Esophagus squamous epithelium (tissue), 5 donors: ENCODE measurements around the gene PHLPP1. TPM values are rescaled to one million over a fixed set of nuclear protein-coding genes. Genes with fewer than 3 reads are reported as not detected.

Experiments used
- DNase-seq: peaks from one replicate; lab custom pipeline; 2025; lab: John Stamatoyannopoulos, UW
- H3K27ac ChIP-seq, 4 donors: fragments of 200-600 bp; sonication (generic); one replicate each; pipeline ENCODE4 v1.5.1; 2016 to 2019; ENCODE audit warnings: mild to moderate bottlenecking in 1 of 4
- H3K27me3 ChIP-seq, 4 donors: fragments of 200-600 bp; sonication (generic); 1 replicate in 3 of 4; 2 replicates in 1 of 4; pipeline versions ENCODE4 v1.5.1 to v1.6.0; 2017 to 2021; ENCODE audit warnings: antibody characterized with exemption in 1 of 4
- H3K36me3 ChIP-seq, 3 donors: fragments of 200-600 bp; sonication (generic); one replicate each; pipeline ENCODE4 v1.5.1; 2016 to 2019
- H3K4me1 ChIP-seq, 3 donors: fragments of 200-600 bp; sonication (generic); one replicate each; pipeline ENCODE4 v1.5.1; 2017 to 2019
- H3K4me3 ChIP-seq, 4 donors: fragments of 200-600 bp; sonication (generic); 1 replicate in 3 of 4; 2 replicates in 1 of 4; pipeline ENCODE4 v1.5.1; 2016 to 2019; ENCODE audit warnings: mild to moderate bottlenecking in 2 of 4, moderate library complexity in 1 of 4
- H3K9me3 ChIP-seq, 3 donors: fragments of 200-600 bp; sonication (generic); one replicate each; pipeline ENCODE4 v1.5.1; 2016 to 2019
- POLR2A ChIP-seq, 4 donors: fragments of 450-650 bp; IDR thresholded peaks; one replicate each; pipeline ENCODE4 v1.6.1; 2017; ENCODE audit warnings: antibody characterized with exemption in 4 of 4, mild to moderate bottlenecking in 4 of 4, moderate library complexity in 3 of 4
- WGBS, 2 donors: methylation state at CpG; one replicate each; pipeline ENCODE4 v1.1.5; 2018; 5-methylcytosine and 5-hydroxymethylcytosine counted together
- intact Hi-C: fragments of 100-400 bp; cut with DNase I; formaldehyde crosslinking; loops from one replicate; pipeline ENCODE4 v1.15.0; 2022
- total RNA-seq, 4 donors: library from RNA; depleted of rRNA; stranded (reverse); fragments of >200 nt; gene quantifications; one replicate each; pipeline ENCODE4 v1.1.0, GENCODE V29; 2016
- TF ChIP-seq, protein P1 (sequence below), 6 experiments: fragments of 450-650 bp in 4 of 6; fragments of 200-600 bp in 2 of 6; sonication (generic) in 2 of 6; IDR thresholded peaks; one replicate each; pipeline ENCODE4 v1.5.1; 2016 to 2019; ENCODE audit warnings: antibody characterized with exemption in 6 of 6, mild to moderate bottlenecking in 4 of 6, moderate library complexity in 4 of 6
- donor health status: DM: yes; HTN: yes; CAD: no.

PHLPP1 gene
- total RNA-seq, 4 donors from 2014 or later, result 10.1 to 16.6 (median 14.9) TPM

DNA sequence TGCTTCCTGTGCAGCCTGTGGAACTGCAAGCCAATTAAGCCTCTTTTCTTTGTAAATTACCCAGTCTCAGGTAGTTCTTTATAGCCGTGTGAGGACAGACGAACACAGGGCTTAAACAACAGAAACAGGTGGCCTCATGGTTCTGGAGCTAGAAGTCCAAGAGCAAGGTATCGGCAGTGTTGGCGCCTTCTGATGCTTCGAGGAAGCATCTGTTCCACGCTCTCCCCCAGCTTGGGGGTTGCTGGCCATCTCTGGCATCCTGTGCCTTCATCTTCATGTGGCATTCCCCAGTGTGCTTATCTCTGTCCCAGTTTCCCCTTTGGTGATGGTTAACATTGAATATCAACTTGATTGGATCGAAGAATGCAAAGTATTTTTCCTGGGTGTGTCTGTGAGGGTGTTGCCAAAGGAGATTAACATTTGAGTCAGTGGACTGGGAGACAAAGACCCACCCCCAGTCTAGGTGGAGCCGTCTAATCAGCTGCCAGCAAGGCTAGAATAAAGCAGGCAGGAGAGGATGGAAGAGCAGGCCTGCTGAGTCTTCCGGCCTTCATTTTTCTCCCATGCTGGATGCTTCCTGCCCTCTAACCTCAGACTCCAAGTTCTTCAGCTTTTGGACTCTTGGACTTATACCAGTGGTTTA is 287.6 kb downstream of the PHLPP1 start:
- H3K27ac ChIP-seq, result no peak overlapping the region
- 82 to 83% methylated on average over 7 to 9 of the region's 9 CpGs for WGBS, 2 donors
- H3K4me1 ChIP-seq, result peaks cover 0 to 14% (median 0%) of the 10 kb centered on the region in 3 donors
- intact Hi-C loops, result no loop called here
- H3K4me3 ChIP-seq, result no peak overlapping the region
- no peak for DNase-seq
- no peaks in the 10 kb centered on the region for H3K27me3 ChIP-seq
- no peaks in the 10 kb centered on the region for H3K36me3 ChIP-seq
- TF ChIP-seq, protein P1, sequence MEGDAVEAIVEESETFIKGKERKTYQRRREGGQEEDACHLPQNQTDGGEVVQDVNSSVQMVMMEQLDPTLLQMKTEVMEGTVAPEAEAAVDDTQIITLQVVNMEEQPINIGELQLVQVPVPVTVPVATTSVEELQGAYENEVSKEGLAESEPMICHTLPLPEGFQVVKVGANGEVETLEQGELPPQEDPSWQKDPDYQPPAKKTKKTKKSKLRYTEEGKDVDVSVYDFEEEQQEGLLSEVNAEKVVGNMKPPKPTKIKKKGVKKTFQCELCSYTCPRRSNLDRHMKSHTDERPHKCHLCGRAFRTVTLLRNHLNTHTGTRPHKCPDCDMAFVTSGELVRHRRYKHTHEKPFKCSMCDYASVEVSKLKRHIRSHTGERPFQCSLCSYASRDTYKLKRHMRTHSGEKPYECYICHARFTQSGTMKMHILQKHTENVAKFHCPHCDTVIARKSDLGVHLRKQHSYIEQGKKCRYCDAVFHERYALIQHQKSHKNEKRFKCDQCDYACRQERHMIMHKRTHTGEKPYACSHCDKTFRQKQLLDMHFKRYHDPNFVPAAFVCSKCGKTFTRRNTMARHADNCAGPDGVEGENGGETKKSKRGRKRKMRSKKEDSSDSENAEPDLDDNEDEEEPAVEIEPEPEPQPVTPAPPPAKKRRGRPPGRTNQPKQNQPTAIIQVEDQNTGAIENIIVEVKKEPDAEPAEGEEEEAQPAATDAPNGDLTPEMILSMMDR (IDR thresholded peaks at IDR 0.05), result no peak
- no peak for TF ChIP-seq POLR2A (IDR thresholded peaks at IDR 0.05)
- no peaks in the 10 kb centered on the region for H3K9me3 ChIP-seq

DNA sequence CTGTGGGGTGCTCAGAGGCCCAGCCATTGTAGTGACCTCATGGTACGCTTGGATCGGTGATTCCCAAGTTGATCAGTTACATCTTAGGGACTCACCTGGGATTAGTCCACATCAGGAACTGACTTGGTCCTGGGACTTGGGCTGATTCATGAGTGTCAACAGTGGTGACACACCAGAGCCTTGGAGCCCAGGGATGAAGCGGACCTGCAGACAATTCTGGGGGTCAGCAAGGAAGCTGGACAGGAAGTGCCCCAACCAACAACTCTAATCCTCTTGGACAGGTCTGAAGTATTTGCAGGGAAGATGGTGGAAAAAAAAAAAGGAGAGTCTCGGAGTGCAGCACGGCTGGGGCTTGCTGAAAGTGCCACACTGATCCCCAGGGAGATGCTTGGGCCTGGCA is 288.6 kb downstream of the PHLPP1 start:
- TF ChIP-seq, protein P1 (IDR thresholded peaks at IDR 0.05), result no peak
- TF ChIP-seq POLR2A (IDR thresholded peaks at IDR 0.05), result no peak
- Histone ChIP-seq H3K4me1 (peaks cover 0 to 12% (median 0%) of the 10 kb centered on the region in 3 donors), H3K27ac (no peak overlapping the region), H3K4me3 (no peak overlapping the region), H3K36me3 (no peaks in the 10 kb centered on the region), H3K27me3 (no peaks in the 10 kb centered on the region), H3K9me3 (no peaks in the 10 kb centered on the region)
- intact Hi-C loops, result no loop called here
- no peak for DNase-seq
- 86 to 89% methylated on average over 3 to 5 of the region's 5 CpGs for WGBS, 2 donors

DNA sequence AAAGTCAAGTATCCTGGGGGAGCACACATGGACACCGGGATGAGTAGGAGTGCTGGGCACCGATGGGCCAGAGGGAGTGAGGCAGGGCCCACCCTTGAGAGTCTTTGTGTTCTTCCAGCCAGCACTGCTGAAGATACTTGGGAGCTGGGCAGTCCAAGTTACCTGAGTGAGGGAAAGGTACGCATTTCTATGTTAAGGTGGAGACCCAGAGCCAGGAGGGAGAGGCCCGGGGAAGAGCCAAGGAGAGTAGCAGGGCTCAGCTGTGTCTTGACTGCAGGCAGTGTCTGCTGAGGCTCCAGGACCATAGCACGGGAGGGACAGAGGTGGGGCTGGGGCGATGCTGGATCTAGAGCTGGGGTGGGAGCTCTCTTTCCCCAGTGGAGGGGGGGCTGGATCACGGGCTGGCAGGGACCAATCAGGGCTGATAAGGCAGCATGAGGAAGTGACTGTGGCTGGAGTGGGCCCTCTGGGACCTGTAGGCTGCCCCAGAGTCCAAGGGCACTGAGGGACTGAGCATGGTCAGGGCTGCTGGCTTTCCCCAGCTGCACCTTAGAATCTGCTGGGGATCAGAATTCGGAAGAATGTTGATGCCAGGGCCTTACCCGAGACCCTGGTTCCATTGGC is 289.2 kb downstream of the PHLPP1 start:
- Histone ChIP-seq H3K27ac (no peak overlapping the region), H3K36me3 (no peaks in the 10 kb centered on the region), H3K27me3 (no peaks in the 10 kb centered on the region), H3K4me3 (no peak overlapping the region), H3K9me3 (no peaks in the 10 kb centered on the region), H3K4me1 (peaks cover 0 to 5% (median 0%) of the 10 kb centered on the region in 3 donors)
- no peak for DNase-seq
- WGBS, 2 donors, result 73 to 84% methylated on average over 7 to 8 of the region's 9 CpGs
- intact Hi-C loops, result no loop called here
- no peak for TF ChIP-seq POLR2A (IDR thresholded peaks at IDR 0.05)
- TF ChIP-seq, protein P1 (IDR thresholded peaks at IDR 0.05), result no peak

DNA sequence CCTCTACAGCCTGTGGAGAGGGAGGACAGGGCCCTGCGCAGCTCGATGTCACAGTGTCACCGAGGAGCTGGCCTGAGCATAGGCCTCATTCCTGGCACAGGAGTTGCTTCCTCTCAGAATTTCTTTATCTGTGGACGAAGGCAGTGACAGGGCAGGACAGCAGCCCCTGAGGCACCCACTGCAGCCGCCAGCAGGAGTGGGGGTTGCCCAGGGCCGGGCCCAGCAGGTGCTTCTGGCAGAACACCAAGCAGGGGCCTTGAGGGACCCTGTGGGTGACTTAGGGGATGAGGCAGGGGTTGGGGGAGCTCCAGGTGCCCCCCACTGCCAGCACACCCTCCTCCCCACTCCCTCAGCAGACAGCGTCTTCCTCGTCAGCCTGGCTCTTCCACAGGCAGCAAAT is 290.0 kb downstream of the PHLPP1 start:
- no peak for DNase-seq
- Histone ChIP-seq H3K27ac (no peak overlapping the region), H3K36me3 (no peaks in the 10 kb centered on the region), H3K27me3 (no peaks in the 10 kb centered on the region), H3K4me1 (no peaks in the 10 kb centered on the region), H3K9me3 (no peaks in the 10 kb centered on the region), H3K4me3 (no peak overlapping the region)
- 83 to 93% methylated on average over 7 to 8 of the region's 8 CpGs for WGBS, 2 donors
- TF ChIP-seq POLR2A (IDR thresholded peaks at IDR 0.05), result no peak
- TF ChIP-seq, protein P1 (IDR thresholded peaks at IDR 0.05), result no peak
- intact Hi-C loops, result no loop called here

DNA sequence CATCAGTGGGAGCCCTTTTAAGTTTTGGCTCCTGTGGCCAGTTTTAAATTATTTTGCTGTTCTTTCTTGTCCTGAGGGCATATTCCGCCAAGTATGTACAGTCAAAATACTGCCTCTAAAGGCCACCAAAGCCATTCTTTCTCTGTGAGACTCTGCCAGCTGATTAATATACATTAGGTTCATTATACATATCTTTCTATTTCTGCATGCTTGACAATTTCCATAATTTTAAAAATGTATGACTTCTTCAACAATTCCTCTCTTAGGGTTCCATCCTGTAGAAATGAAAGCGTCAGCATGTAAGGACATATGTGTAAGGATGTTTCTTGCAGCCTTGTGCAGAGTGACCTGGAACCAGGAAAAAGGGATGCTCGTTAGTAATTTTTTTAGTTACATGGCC is 291.9 kb downstream of the PHLPP1 start:
- Histone ChIP-seq H3K27me3 (no peaks in the 10 kb centered on the region), H3K27ac (no peak overlapping the region), H3K4me3 (no peak overlapping the region), H3K4me1 (no peaks in the 10 kb centered on the region), H3K36me3 (no peaks in the 10 kb centered on the region), H3K9me3 (no peaks in the 10 kb centered on the region)
- TF ChIP-seq, protein P1 (IDR thresholded peaks at IDR 0.05), result no peak
- no peak for TF ChIP-seq POLR2A (IDR thresholded peaks at IDR 0.05)
- intact Hi-C loops, result no loop called here
- DNase-seq, result no peak
- WGBS, 2 donors, result 84 to 86% methylated on average over 3 of the region's 3 CpGs
